HepG2 (cell line): ENCODE measurements around the gene PALM. TPM values are rescaled to one million over a fixed set of nuclear protein-coding genes. Genes with fewer than 3 reads are reported as not detected.

ENCODE experiments used
- BCL6 ChIP-seq: IDR thresholded peaks from 2 replicates; pipeline ENCODE4 v1.6.1; 2016; ENCODE audit warnings: missing genetic modification reagents, missing compliant biosample characterization
- CBFB ChIP-seq: sonication (generic); formaldehyde crosslinking; IDR thresholded peaks from 2 replicates; pipeline ENCODE4 v1.4.0; 2020; ENCODE audit warnings: missing genetic modification reagents
- CENPT ChIP-seq: sonication (generic); formaldehyde crosslinking; IDR thresholded peaks from 2 replicates; pipeline ENCODE4 v1.8.0; 2022; ENCODE audit warnings: low read depth, mild to moderate bottlenecking, moderate library complexity, missing genetic modification reagents
- HDAC1 ChIP-seq: sonication (generic); formaldehyde crosslinking; IDR thresholded peaks from 2 replicates; pipeline ENCODE4 v1.5.1; 2020; ENCODE audit warnings: mild to moderate bottlenecking, missing genetic modification reagents
- HOXD1 ChIP-seq: sonication (generic); formaldehyde crosslinking; IDR thresholded peaks from 2 replicates; pipeline ENCODE4 v1.5.0; 2020; ENCODE audit warnings: missing genetic modification reagents
- MED8 ChIP-seq: sonication (generic); formaldehyde crosslinking; IDR thresholded peaks from 2 replicates; pipeline ENCODE4 v1.8.1; 2023; ENCODE audit warnings: mild to moderate bottlenecking, missing genetic modification reagents; ENCODE audit not compliant: insufficient replicate concordance
- MLLT10 ChIP-seq: sonication (generic); formaldehyde crosslinking; IDR thresholded peaks from 2 replicates; pipeline ENCODE4 v1.4.0; 2020; ENCODE audit warnings: missing genetic modification reagents
- MXD3 ChIP-seq: IDR thresholded peaks from 2 replicates; pipeline ENCODE4 v1.6.1; 2016; ENCODE audit warnings: mild to moderate bottlenecking, missing biosample characterization, missing genetic modification reagents
- NONO ChIP-seq, 2 experiments: fragments of 450-650 bp in 1 of 2; sonication (generic) in 1 of 2; formaldehyde crosslinking in 1 of 2; IDR thresholded peaks in 1 of 2; conservative IDR thresholded peaks in 1 of 2; 2 replicates each; pipeline versions ENCODE4 v1.6.1 to v1.8.0; 2017 to 2022; ENCODE audit warnings: mild to moderate bottlenecking in 1 of 2, missing genetic modification reagents in 1 of 2, moderate library complexity in 1 of 2
- RELA ChIP-seq: sonication (generic); formaldehyde crosslinking; IDR thresholded peaks from 2 replicates; pipeline ENCODE4 v1.4.0; 2020; ENCODE audit warnings: missing genetic modification reagents
- WIZ ChIP-seq: sonication (generic); formaldehyde crosslinking; IDR thresholded peaks from 2 replicates; pipeline ENCODE4 v1.5.1; 2020; ENCODE audit warnings: mild to moderate bottlenecking, missing genetic modification reagents
- ZFP62 ChIP-seq: sonication (generic); formaldehyde crosslinking; IDR thresholded peaks from 2 replicates; pipeline ENCODE4 v1.4.0; 2020; ENCODE audit warnings: missing genetic modification reagents
- ZHX1 ChIP-seq: sonication (generic); formaldehyde crosslinking; IDR thresholded peaks from 2 replicates; pipeline ENCODE4 v1.8.1; 2022; ENCODE audit warnings: low read depth, mild to moderate bottlenecking, missing genetic modification reagents
- ZNF263 ChIP-seq: sonication (generic); formaldehyde crosslinking; IDR thresholded peaks from 2 replicates; pipeline ENCODE4 v1.4.0; 2020; ENCODE audit warnings: missing genetic modification reagents
- ZNF362 ChIP-seq: sonication (generic); formaldehyde crosslinking; IDR thresholded peaks from 2 replicates; pipeline ENCODE4 v1.4.0; 2020; ENCODE audit warnings: missing genetic modification reagents, mild to moderate bottlenecking, borderline replicate concordance
- ZNF562 ChIP-seq: sonication (generic); formaldehyde crosslinking; IDR thresholded peaks from 2 replicates; pipeline ENCODE4 v1.8.0; 2022; ENCODE audit warnings: missing genetic modification reagents, borderline replicate concordance
- ZNF589 ChIP-seq: sonication (generic); formaldehyde crosslinking; conservative IDR thresholded peaks from 2 replicates; pipeline ENCODE4 v1.8.0; 2022; ENCODE audit warnings: mild to moderate bottlenecking, moderate library complexity, missing genetic modification reagents
- ZNF670 ChIP-seq: sonication (generic); formaldehyde crosslinking; IDR thresholded peaks from 2 replicates; pipeline ENCODE4 v1.8.0; 2022; ENCODE audit warnings: mild to moderate bottlenecking, missing genetic modification reagents, borderline replicate concordance
- ZNF713 ChIP-seq: sonication (generic); formaldehyde crosslinking; IDR thresholded peaks from 2 replicates; pipeline ENCODE4 v1.4.0; 2020; ENCODE audit warnings: mild to moderate bottlenecking, missing genetic modification reagents
- ZSCAN29 ChIP-seq: sonication (generic); formaldehyde crosslinking; conservative IDR thresholded peaks from 2 replicates; pipeline ENCODE4 v1.4.0; 2020; ENCODE audit warnings: mild to moderate bottlenecking, missing genetic modification reagents
- ZSCAN30 ChIP-seq: sonication (generic); formaldehyde crosslinking; IDR thresholded peaks from 2 replicates; pipeline ENCODE4 v1.5.0; 2020; ENCODE audit warnings: mild to moderate bottlenecking, missing genetic modification reagents
- ZSCAN5A ChIP-seq: sonication (generic); formaldehyde crosslinking; IDR thresholded peaks from 2 replicates; pipeline ENCODE4 v1.8.0; 2022; ENCODE audit warnings: mild to moderate bottlenecking, missing genetic modification reagents, borderline replicate concordance
- polyA plus RNA-seq, 8 experiments: library from polyadenylated mRNA; depleted of rRNA in 3 of 8; stranded (reverse) in 7 of 8; unstranded in 1 of 8; fragments of >200 nt; fragmentation: Illumina TruSeq in 4 of 8; extraction: Trizol in 4 of 8; gene quantifications; 2 replicates each; pipeline versions ENCODE4 v1.2.1 to v1.2.3, GENCODE V29; 2011 to 2016; ENCODE audit warnings: low read depth in 4 of 8, missing spikeins in 1 of 8, mixed read lengths in 1 of 8; ENCODE audit not compliant: insufficient read depth in 1 of 8
- total RNA-seq, 5 experiments: library from RNA; depleted of rRNA; stranded (reverse); fragments of >200 nt; fragmentation: Illumina TruSeq; extraction: Trizol; gene quantifications; 2 replicates each; pipeline ENCODE4 v1.2.3, GENCODE V29; 2016; ENCODE audit warnings: low read depth in 1 of 5
- TF ChIP-seq, protein P1 (sequence below): sonication (generic); formaldehyde crosslinking; IDR thresholded peaks from 2 replicates; pipeline ENCODE4 v1.9.0; 2021; ENCODE audit warnings: missing genetic modification reagents, mild to moderate bottlenecking, borderline replicate concordance

PALM gene
- total and polyA plus RNA-seq, 2 of the 13 experiments (the other 11 are each of a cell fraction or from before 2014, with no cell fraction given) = 4.0 to 9.7 TPM

- TF ChIP-seq MLLT10 (no peak), RELA (CRISPR knock-in tag) (no peak), CBFB (CRISPR knock-in tag) (peak; percentile 72), ZSCAN5A (peak; percentile 87; the same call in 1 of the 2 replicates), MXD3 (CRISPR knock-in tag) (peak; percentile 72), ZHX1 (CRISPR knock-in tag) (peak; percentile 85; the same call in 1 of the 2 replicates), NONO (IDR thresholded peaks at IDR 0.05) (no peak), NONO (CRISPR knock-in tag; conservative IDR thresholded peaks at IDR 0.05) (peak; percentile 91), ZNF562 (no peak), HDAC1 (peak; percentile 97), ZNF670 (CRISPR knock-in tag) (no peak; the same call in none of the 2 replicates), BCL6 (CRISPR knock-in tag) (peak; percentile 70), CENPT (CRISPR knock-in tag) (peak; percentile 31; the same call in 1 of the 2 replicates), ZNF263 (CRISPR knock-in tag) (peak; percentile 93), WIZ (CRISPR knock-in tag) (peak; percentile 49; the same call in 1 of the 2 replicates), HOXD1 (CRISPR knock-in tag) (peak; percentile 82; the same call in 1 of the 2 replicates), ZNF362 (CRISPR knock-in tag) (peak; percentile 95), ZSCAN30 (CRISPR knock-in tag) (no peak), MED8 (CRISPR knock-in tag) (peak; percentile 83), ZSCAN29 (CRISPR knock-in tag) (peak; percentile 65; the same call in 1 of the 2 replicates), ZFP62 (CRISPR knock-in tag) (no peak), ZNF713 (no peak), ZNF589 (CRISPR knock-in tag) (0 out of 2 replicates have a peak, but pooled peaks have one; percentile 42)
- TF ChIP-seq, protein P1, sequence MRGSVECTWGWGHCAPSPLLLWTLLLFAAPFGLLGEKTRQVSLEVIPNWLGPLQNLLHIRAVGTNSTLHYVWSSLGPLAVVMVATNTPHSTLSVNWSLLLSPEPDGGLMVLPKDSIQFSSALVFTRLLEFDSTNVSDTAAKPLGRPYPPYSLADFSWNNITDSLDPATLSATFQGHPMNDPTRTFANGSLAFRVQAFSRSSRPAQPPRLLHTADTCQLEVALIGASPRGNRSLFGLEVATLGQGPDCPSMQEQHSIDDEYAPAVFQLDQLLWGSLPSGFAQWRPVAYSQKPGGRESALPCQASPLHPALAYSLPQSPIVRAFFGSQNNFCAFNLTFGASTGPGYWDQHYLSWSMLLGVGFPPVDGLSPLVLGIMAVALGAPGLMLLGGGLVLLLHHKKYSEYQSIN = no peak
Observed at GRCh38 chr19:738509-739128, 29.9 kb downstream of the PALM start (continued).
